Activated naive CD4-positive, alpha-beta T cell treated with anti-CD3 and anti-CD28 coated beads, Interleukin-2, amount 10 ng/mL, durations not matched to agents 7 days and 5 days (primary cell): ENCODE measurements around the gene LENG8.

Experiments
- CTCF ChIA-PET: fragments of 350-600 bp; sonication (Branson Sonifier 250); formaldehyde crosslinking; loops from one replicate; lab custom pipeline; 2021; ENCODE audit warnings: antibody characterized with exemption; lab: Charles Lee
- DNase-seq: peaks from one replicate; pipeline ENCODE4 v3.0.0-alpha.2; 2020
- H3K27ac Mint-ChIP-seq: one replicate; pipeline ENCODE4 v1.8.0; 2021; ENCODE audit warnings: mild to moderate bottlenecking, moderate library complexity, mixed read lengths
- H3K27me3 Mint-ChIP-seq: one replicate; pipeline ENCODE4 v1.8.0; 2021; ENCODE audit warnings: mild to moderate bottlenecking, mixed read lengths
- H3K36me3 Mint-ChIP-seq: one replicate; pipeline ENCODE4 v1.8.0; 2021; ENCODE audit warnings: mixed read lengths
- H3K4me1 Mint-ChIP-seq: one replicate; pipeline ENCODE4 v1.8.0; 2021; ENCODE audit warnings: mixed read lengths
- H3K4me3 Mint-ChIP-seq: one replicate; pipeline ENCODE4 v1.8.0; 2021; ENCODE audit warnings: mild to moderate bottlenecking, moderate library complexity, mixed read lengths
- H3K9me3 Mint-ChIP-seq: one replicate; pipeline ENCODE4 v1.8.0; 2021; ENCODE audit warnings: mixed read lengths

Gene LENG8

DNA sequence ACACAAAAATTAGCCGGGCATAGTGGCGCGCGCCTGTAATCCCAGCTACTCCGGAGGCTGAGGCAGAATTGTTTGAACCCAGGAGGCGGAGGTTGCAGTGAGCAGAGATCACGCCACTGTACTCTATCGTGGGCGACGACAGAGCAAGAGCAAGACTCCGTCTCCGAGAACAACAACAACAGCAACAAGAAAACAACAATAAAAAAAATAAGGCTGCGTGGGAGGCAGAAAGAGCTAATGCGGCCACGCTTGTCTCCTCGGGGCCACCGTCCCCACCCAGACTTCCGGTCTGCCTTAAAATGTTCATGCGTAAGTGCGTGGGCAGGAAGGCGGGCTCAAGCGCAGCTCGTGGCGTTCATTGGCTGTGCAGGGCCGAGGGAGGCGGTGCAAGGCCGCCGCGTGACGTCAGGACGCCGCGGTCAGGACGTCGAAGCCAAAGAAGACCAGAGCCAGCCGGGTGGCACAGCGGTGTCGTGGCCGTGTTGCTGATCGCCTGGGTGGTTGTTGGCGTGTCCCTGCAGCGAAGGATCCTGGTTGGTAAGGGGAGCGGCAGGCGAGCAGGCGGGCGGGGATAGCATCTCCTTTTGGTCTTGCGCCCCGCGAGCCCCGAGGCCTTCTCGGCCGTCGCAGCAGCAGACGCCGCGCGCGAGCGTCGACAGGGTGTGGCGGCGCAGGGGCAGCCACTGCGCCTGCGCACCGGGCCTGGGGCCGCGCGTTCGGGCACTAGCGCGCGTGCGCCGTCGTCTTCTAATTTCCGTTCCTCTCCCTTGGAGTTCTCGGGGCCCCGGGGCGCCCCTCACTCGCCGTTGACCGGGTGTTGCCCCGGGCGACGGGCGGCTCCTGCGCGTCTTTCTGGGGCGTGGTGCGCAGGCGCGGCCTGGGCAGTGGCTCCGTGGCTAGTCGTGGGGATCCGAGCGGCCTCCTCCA lies at the start of gene LENG8:
Gene LENG8, plus strand, starts transcription at position 426 of the 927 bp plus-strand sequence. CDS start 2,146 bp downstream, outside the sequence.
- Mint-ChIP-seq H3K36me3 (peaks cover 56% of the 10 kb centered on the region), H3K27ac (peak within 1 kb of the TSS; percentile 96), H3K9me3 (no peaks in the 10 kb centered on the region), H3K4me1 (peaks cover 43% of the 10 kb centered on the region), H3K4me3 (peak within 1 kb of the TSS; percentile 99), H3K27me3 (no peaks in the 10 kb centered on the region)
- CTCF ChIA-PET, result interaction anchor here (0.6 to 3.3 kb wide), 2 partner anchors 10 to 587 kb away, joined by 3 to 13 read pairs; no protein-coding TSS in a partner anchor
- peak; percentile 98 for DNase-seq

DNA sequence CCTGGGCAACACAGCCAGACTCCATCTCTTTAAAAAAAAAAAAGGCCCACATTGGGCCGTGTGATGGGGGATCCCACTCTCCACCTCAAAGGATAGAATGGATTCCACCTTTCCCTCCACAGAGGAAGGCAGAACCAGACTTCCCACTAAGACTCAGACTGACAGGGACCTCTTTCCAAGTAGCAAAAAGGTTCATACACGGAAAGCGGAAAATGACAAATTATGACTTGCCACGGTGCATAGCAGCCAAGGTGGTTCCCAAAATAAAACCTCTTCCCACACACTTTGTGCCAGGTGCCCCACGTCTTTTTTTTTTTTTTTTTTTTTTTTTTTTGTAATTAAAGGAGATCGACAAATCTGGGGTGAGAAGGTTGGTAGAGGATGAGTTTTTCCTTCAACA lies 48.1 kb upstream of the LENG8 start:
- H3K4me3 Mint-ChIP-seq, result no peak overlapping the region
- no peaks in the 10 kb centered on the region for H3K36me3 Mint-ChIP-seq
- DNase-seq, result no peak
- no peak overlapping the region for H3K27ac Mint-ChIP-seq
- H3K27me3 Mint-ChIP-seq, result peaks cover 23% of the 10 kb centered on the region
- CTCF ChIA-PET, result no interaction called here
- no peaks in the 10 kb centered on the region for H3K4me1 Mint-ChIP-seq
- H3K9me3 Mint-ChIP-seq, result no peaks in the 10 kb centered on the region

DNA sequence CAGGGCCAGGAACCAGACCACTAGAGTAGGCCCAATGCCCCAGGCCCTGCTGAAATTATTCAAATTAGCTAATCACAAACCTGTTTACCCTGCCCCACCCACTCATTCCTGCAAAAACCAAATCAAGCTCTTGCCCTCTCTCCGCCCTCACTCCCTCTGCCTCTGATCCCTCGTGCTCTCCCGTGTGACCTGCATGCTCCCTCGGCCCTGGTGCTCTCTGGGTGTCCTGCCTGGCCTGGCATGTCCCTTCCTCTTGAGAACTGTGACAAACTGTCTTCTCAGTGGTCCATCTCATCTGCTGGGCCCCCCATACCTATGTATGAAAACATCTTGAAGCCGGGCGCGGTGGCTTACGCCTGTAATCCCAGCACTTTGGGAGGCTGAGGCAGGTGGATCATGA lies 45.9 kb upstream of the LENG8 start:
- peaks cover 23% of the 10 kb centered on the region for H3K27me3 Mint-ChIP-seq
- H3K27ac Mint-ChIP-seq, result no peak overlapping the region
- no peak overlapping the region for H3K4me3 Mint-ChIP-seq
- peaks cover 8% of the 10 kb centered on the region for H3K9me3 Mint-ChIP-seq
- DNase-seq, result no peak
- CTCF ChIA-PET, result interaction anchor here (1.2 kb wide), 1 partner anchor 12 kb away, joined by 5 read pairs; no protein-coding TSS in a partner anchor
- peaks cover 5% of the 10 kb centered on the region for H3K36me3 Mint-ChIP-seq
- H3K4me1 Mint-ChIP-seq, result no peaks in the 10 kb centered on the region

DNA sequence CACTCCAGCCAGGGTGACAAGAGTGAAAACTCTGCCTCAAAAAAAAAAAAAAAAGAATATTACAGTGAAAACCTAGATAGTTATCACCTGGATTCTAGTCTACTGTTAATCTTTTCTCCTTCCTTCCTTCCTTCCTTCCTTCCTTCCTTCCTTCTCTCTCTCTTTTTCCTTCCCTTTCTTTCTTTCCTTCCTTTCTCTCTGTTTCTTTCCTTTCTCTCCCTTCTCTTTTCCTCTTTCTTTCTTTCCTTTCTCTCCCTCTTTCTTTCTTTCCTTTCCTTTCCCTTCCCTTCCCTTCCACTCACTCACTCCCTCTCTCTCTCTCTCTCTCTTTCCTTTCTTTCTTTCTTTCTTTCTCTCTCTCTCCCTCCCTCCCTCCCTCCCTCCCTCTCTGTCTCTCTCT lies 43.4 kb upstream of the LENG8 start:
- Mint-ChIP-seq H3K9me3 (peaks cover 18% of the 10 kb centered on the region), H3K36me3 (peaks cover 12% of the 10 kb centered on the region), H3K27me3 (peaks cover 21% of the 10 kb centered on the region), H3K27ac (no peak overlapping the region), H3K4me1 (no peaks in the 10 kb centered on the region), H3K4me3 (no peak overlapping the region)
- CTCF ChIA-PET, result no interaction called here
- no peak for DNase-seq

DNA sequence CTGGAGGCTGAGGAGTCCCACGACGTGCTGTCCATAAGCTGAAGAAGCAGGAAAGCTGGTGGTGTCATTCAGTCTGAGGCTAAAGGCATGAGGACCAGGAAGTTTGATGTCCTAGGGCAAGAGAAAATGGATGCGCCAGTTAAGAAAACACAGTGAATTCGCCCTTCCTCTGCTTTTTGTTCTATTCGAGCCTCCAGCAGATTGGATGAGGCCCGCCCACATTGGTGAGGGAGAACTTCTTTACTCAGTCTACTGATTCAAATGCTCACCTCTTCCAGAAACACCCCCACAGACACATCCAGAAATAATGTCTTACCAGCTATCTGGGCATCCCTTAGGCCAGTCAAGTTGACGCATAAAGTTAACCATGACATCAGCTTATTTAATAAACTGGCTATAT lies 41.2 kb upstream of the LENG8 start:
- peaks cover 18% of the 10 kb centered on the region for H3K9me3 Mint-ChIP-seq
- no peak overlapping the region for H3K4me3 Mint-ChIP-seq
- peaks cover 12% of the 10 kb centered on the region for H3K36me3 Mint-ChIP-seq
- no peaks in the 10 kb centered on the region for H3K4me1 Mint-ChIP-seq
- CTCF ChIA-PET, result interaction anchor here (1.3 kb wide), 1 partner anchor 18 kb away, joined by 5 read pairs; no protein-coding TSS in a partner anchor
- no peak for DNase-seq
- peak overlapping the region; percentile 84 for H3K27ac Mint-ChIP-seq
- H3K27me3 Mint-ChIP-seq, result peaks cover 31% of the 10 kb centered on the region

DNA sequence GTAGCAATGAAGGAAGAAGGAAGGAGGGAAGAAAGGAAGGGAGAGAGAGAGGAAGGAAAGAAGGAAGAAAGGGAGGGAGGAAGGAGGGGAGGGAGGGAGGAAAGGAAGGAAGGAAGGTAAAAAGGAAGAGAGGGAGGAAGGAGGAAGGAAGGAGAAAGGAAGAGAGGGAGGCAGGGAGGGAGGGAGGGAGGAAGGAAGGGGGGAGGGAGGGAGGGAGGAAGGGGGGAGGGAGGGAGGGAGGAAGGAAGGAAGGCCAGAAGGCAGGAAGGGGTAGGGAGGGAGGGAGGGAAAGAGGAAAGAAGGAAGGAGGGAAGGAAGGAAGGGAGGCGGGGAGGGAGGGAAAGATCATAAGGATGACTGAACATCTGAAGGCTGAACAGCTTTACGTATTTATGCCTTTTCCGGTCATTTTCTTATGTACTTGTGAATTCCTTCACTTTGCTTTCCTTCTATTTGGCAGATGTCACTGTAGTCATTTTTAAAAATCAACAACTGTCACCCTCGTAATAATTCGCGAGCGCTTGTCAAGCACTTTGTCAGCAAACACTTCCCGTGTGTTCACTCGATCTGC lies 40.5 kb upstream of the LENG8 start:
- H3K27me3 Mint-ChIP-seq, result peaks cover 26% of the 10 kb centered on the region
- no peak overlapping the region for H3K4me3 Mint-ChIP-seq
- H3K36me3 Mint-ChIP-seq, result peaks cover 12% of the 10 kb centered on the region
- H3K9me3 Mint-ChIP-seq, result peaks cover 21% of the 10 kb centered on the region
- no peaks in the 10 kb centered on the region for H3K4me1 Mint-ChIP-seq
- no peak for DNase-seq
- CTCF ChIA-PET, result no interaction called here
- peak overlapping the region; percentile 84 for H3K27ac Mint-ChIP-seq

DNA sequence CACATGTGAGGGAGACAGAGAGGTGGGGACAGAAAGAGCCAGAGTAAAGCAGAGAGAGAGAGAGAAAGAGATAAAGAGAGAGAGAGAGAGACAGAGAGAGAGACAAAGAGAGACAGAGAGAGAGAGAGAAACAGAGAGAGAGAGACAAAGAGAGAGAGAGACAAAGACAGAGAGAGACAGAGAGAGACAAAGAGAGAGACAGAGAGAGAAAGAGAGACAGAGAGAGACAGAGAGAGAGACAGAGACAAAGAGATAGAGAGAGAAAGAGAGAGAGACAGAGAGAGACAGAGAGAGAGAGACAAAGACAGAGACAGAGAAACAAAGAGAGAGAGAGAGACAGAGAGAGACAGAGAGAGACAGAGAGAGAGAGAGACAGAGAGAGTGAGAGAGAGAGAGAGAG lies 38.0 kb upstream of the LENG8 start:
- H3K27ac Mint-ChIP-seq, result no peak overlapping the region
- H3K4me3 Mint-ChIP-seq, result no peak overlapping the region
- H3K9me3 Mint-ChIP-seq, result peaks cover 24% of the 10 kb centered on the region
- no peak for DNase-seq
- CTCF ChIA-PET, result interaction anchor here (1.0 kb wide), 1 partner anchor 20 kb away, joined by 3 read pairs; no protein-coding TSS in a partner anchor
- no peaks in the 10 kb centered on the region for H3K4me1 Mint-ChIP-seq
- H3K27me3 Mint-ChIP-seq, result peaks cover 37% of the 10 kb centered on the region
- H3K36me3 Mint-ChIP-seq, result peaks cover 12% of the 10 kb centered on the region

DNA sequence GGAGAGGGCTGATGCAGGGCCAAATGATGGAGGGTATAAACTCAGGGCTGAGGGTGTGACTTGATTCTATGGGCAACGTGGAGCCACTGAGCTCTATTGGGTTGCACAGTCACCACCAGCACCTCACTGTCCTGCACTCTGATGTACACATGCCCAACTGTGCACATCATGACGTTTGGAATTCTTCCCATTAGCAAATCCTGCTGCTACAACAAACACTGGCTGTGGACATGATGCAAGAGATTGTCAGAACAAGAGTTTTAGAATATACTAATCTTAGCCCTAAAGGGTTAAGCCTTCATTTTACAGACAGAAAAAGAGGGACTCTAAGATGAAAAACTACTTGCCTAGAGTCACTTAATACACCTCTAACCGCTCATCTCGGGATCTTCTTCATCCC lies 36.1 kb upstream of the LENG8 start:
- H3K9me3 Mint-ChIP-seq, result peaks cover 19% of the 10 kb centered on the region
- H3K4me1 Mint-ChIP-seq, result peaks cover 9% of the 10 kb centered on the region
- H3K27ac Mint-ChIP-seq, result no peak overlapping the region
- CTCF ChIA-PET, result no interaction called here
- DNase-seq, result no peak
- H3K36me3 Mint-ChIP-seq, result peaks cover 9% of the 10 kb centered on the region
- no peak overlapping the region for H3K4me3 Mint-ChIP-seq
- H3K27me3 Mint-ChIP-seq, result peaks cover 56% of the 10 kb centered on the region

DNA sequence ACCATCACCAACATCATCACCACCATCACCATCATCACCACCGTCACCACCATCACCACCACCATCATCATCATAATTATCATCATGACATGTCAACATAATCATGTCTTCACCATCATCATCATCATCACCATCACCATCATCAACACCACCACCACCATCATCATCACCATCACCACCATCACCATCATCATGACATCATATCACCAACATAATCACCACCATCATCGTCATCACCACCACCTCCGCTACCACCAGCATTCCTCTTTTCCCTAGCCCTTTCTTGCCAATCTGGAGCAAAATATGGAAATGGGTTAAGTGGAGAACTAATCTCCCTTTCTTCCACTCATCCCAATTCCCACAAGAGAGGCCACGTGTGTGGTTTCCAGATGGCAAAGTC lies 34.8 kb upstream of the LENG8 start:
- CTCF ChIA-PET, result no interaction called here
- peaks cover 4% of the 10 kb centered on the region for H3K36me3 Mint-ChIP-seq
- peaks cover 12% of the 10 kb centered on the region for H3K9me3 Mint-ChIP-seq
- H3K4me1 Mint-ChIP-seq, result peaks cover 15% of the 10 kb centered on the region
- no peak for DNase-seq
- H3K27ac Mint-ChIP-seq, result no peak overlapping the region
- H3K4me3 Mint-ChIP-seq, result no peak overlapping the region
- H3K27me3 Mint-ChIP-seq, result peaks cover 62% of the 10 kb centered on the region

DNA sequence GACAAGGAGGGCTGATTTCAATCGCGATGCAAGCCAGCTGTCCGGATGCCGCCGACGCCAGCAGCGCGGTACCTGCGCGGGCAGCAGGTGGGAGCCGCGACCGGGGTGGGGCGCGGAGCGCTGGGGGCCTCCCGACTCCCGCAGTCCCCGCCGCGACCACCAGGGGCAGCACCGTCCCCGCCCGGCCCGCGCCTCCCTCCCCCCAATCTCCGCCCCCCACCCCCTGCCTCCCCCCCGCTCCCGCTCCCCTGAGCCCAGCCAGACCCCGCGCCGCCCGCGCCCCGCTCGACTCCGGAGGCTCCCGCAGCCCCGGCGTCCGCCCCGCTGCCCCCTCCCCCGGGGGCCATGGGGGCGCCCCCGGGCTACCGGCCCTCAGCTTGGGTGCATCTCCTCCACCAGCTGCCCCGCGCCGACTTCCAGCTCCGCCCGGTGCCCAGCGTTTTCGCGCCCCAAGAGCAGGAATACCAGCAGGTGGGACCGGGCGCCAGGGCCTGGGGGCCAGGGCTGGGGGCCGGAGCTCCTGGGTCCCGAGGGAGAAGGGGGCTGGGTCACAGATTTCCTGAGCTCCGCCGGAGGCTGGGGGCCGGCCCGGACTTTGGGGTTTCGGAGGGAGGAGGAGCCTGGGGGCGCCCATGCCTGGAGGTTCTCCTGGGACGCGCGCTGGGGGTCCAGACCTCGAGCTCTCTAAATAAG lies 33.6 kb upstream of the LENG8 start, which contains the start of gene TTYH1:
Gene TTYH1, plus strand, starts transcription at position 257 of the 693 bp plus-strand sequence. Its CDS starts 89 bp downstream, at position 346.
- Mint-ChIP-seq H3K27ac (no peak within 1 kb of the TSS), H3K4me1 (peaks cover 15% of the 10 kb centered on the region), H3K4me3 (no peak within 1 kb of the TSS), H3K36me3 (no peaks in the 10 kb centered on the region), H3K27me3 (peaks cover 65% of the 10 kb centered on the region), H3K9me3 (peaks cover 6% of the 10 kb centered on the region)
- CTCF ChIA-PET, result interaction anchor here (1.0 to 1.4 kb wide), 3 partner anchors 13 to 64 kb away, joined by 3 to 4 read pairs (median 3); no protein-coding TSS in a partner anchor
- DNase-seq, result peak; percentile 53

DNA sequence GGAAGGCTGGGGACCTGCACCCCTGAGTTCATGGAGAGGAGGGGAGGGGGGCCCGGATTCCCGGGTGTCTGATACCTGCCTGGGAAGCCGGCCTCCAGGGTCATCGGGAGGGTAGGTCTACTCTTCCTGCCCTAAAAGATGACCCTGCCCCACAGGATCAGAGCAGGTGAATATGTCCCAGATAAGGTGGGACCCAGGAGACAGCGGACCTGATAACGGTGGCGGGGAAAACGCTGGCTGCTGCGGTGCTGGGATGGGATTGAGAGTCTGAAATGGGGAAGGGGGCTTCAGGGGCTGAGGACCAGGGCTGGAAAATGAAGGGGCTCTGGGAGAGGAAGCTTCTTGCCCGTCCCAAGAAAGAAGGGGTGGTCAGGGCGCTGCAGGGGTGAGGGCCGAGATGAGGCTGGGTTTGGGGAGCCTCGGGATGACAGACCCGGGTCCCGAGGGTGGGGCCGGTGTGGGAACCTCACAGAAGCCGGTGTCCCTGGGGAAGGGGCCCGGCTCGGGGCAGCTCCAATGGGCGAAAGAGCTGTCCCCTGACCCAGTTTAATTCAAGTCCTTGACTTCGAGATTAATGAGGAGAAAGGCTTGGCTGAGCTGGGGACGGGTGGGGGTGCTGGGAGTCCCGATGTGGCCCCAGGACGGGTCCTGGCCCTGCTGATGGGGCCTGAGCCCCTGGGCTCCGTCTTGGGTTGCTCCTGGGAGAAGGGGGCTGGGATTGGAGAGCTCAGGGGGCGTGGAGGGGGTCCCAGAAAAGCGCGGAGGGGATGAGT lies 32.9 kb upstream of the LENG8 start:
- Mint-ChIP-seq H3K27me3 (peaks cover 63% of the 10 kb centered on the region), H3K4me3 (no peak overlapping the region), H3K27ac (no peak overlapping the region)

DNA sequence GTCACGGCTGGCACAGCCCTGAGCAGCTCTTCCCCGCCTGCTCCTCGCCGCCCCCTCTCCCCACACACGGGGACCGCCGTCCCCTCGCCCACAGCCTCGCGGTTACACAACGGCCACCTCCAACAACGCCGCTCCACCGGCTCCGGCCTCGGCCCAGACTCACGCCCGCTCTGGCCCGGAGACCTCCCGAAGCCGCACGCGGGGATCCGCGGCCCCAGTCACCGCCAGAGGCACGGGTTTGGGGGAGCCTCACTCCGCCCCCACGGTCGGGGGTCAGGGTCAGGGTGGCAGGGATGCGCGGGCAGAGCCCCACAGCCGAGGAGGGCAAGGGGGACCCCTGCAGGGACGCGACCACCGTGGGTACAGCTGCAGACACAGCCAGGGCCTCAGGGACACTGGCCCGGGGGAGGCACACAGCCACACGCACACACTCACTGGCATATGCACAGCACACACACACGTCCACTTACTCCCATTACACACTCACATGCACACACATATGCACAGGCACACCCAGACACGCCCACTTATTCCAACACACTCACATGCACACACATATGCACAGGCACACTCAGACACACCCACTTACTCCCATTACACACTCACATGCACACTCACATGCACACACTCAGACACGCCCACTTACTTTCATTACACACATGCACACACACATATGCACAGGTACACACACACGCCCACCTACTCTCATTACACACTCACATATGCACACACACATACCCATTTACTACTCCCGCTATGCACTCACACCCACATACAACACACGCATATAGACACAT lies 32.1 kb upstream of the LENG8 start:
- H3K9me3 Mint-ChIP-seq, result peaks cover 6% of the 10 kb centered on the region
- H3K36me3 Mint-ChIP-seq, result no peaks in the 10 kb centered on the region
- no peak overlapping the region for H3K4me3 Mint-ChIP-seq
- CTCF ChIA-PET, result interaction anchor here (1.0 to 1.4 kb wide), 3 partner anchors 12 to 62 kb away, joined by 3 to 4 read pairs (median 3); no protein-coding TSS in a partner anchor
- no peak overlapping the region for H3K27ac Mint-ChIP-seq
- peaks cover 15% of the 10 kb centered on the region for H3K4me1 Mint-ChIP-seq
- H3K27me3 Mint-ChIP-seq, result peaks cover 63% of the 10 kb centered on the region
- no peak for DNase-seq

More for the DNA sequence above, 32.9 kb upstream of the LENG8 start:
- Mint-ChIP-seq H3K9me3 (peaks cover 6% of the 10 kb centered on the region), H3K4me1 (peaks cover 15% of the 10 kb centered on the region), H3K36me3 (no peaks in the 10 kb centered on the region)
- DNase-seq, result no peak
- CTCF ChIA-PET, result interaction anchor here (1.0 to 1.4 kb wide), 3 partner anchors 13 to 63 kb away, joined by 3 to 4 read pairs (median 3); no protein-coding TSS in a partner anchor
